Osteoblast (primary cell): ENCODE measurements around the gene TMEM132C. TPM values are rescaled to one million over a fixed set of nuclear protein-coding genes. Genes with fewer than 3 reads are reported as not detected.

Experiments used
- DNase-seq: peaks from one replicate; pipeline ENCODE4 v3.0.0; 2011; ENCODE audit warnings: low spot score, mixed read lengths; ENCODE audit not compliant: insufficient read length; ENCODE audit errors: missing footprints
- H2AFZ ChIP-seq: 2 replicates; pipeline ENCODE4 v1.6.0; 2011; ENCODE audit warnings: mild to moderate bottlenecking, low read length
- H3K27ac ChIP-seq: 2 replicates; pipeline ENCODE4 v1.5.1; 2011; ENCODE audit warnings: mild to moderate bottlenecking, low read depth, low read length, moderate library complexity
- H3K27me3 ChIP-seq: 2 replicates; pipeline ENCODE4 v1.6.0; 2012; ENCODE audit warnings: mild to moderate bottlenecking, control low read depth, inconsistent platforms, low read length, moderate library complexity; ENCODE audit not compliant: insufficient read depth
- H3K36me3 ChIP-seq: 2 replicates; pipeline ENCODE4 v1.5.1; 2011; ENCODE audit warnings: mild to moderate bottlenecking, low read length, control low read depth, moderate library complexity; ENCODE audit not compliant: insufficient read depth
- H3K4me1 ChIP-seq: 2 replicates; pipeline ENCODE4 v1.5.1; 2011; ENCODE audit warnings: mild to moderate bottlenecking, low read length, control low read depth, moderate library complexity; ENCODE audit not compliant: insufficient read depth
- H3K4me2 ChIP-seq: 2 replicates; pipeline ENCODE4 v1.6.0; 2011; ENCODE audit warnings: mild to moderate bottlenecking, low read length; ENCODE audit not compliant: insufficient read depth
- H3K4me3 ChIP-seq: fragments of 200-600 bp; sonication (generic); 3 replicates; pipeline ENCODE4 v1.5.1; 2012; ENCODE audit warnings: mild to moderate bottlenecking, low read length, inconsistent platforms; ENCODE audit not compliant: insufficient read depth
- H3K79me2 ChIP-seq: 2 replicates; pipeline ENCODE4 v1.6.0; 2012; ENCODE audit warnings: mild to moderate bottlenecking, low read length, control low read depth, inconsistent platforms; ENCODE audit not compliant: insufficient read depth
- H3K9me3 ChIP-seq: 2 replicates; pipeline ENCODE4 v1.5.1; 2011; ENCODE audit warnings: low read depth, low read length, control low read depth
- H4K20me1 ChIP-seq: 2 replicates; pipeline ENCODE4 v1.6.0; 2012; ENCODE audit warnings: mild to moderate bottlenecking, low read length, control low read depth; ENCODE audit not compliant: insufficient read depth
- CTCF ChIP-seq: IDR thresholded peaks from 2 replicates; pipeline ENCODE4 v1.5.1; 2011; ENCODE audit warnings: mild to moderate bottlenecking, low read depth, low read length, moderate library complexity; ENCODE audit errors: extremely low read depth
- total RNA-seq: library from RNA; depleted of rRNA; stranded (reverse); fragments of >200 nt; gene quantifications from 2 replicates; pipeline ENCODE4 v1.2.3, GENCODE V29; 2012

TMEM132C gene
- total RNA-seq, 1 donor: not detected

- Histone ChIP-seq H4K20me1 (no peaks in the 10 kb centered on the region), H3K27ac (no peak overlapping the region), H3K4me2 (no peak overlapping the region), H3K79me2 (no peaks in the 10 kb centered on the region), H3K9me3 (peaks cover 3% of the 10 kb centered on the region), H3K36me3 (no peaks in the 10 kb centered on the region), H3K27me3 (no peaks in the 10 kb centered on the region), H3K4me1 (no peaks in the 10 kb centered on the region), H3K4me3 (no peak overlapping the region), H2AFZ (no peak overlapping the region)
- DNase-seq: no peak
- no peak for TF ChIP-seq CTCF
These were observed 257.5 kb downstream of the TMEM132C start for GRCh38 chr12:128524439-128524838.

GRCh38 chr12:128531170-128531569 lies 264.2 kb downstream of the TMEM132C start:
- TF ChIP-seq CTCF: no peak
- no peak overlapping the region for H2AFZ ChIP-seq
- H3K27ac ChIP-seq: no peak overlapping the region
- no peaks in the 10 kb centered on the region for H3K27me3 ChIP-seq
- DNase-seq: no peak
- H3K4me3 ChIP-seq: no peak overlapping the region
- H3K36me3 ChIP-seq: no peaks in the 10 kb centered on the region
- H3K9me3 ChIP-seq: no peaks in the 10 kb centered on the region
- H3K79me2 ChIP-seq: no peaks in the 10 kb centered on the region
- H4K20me1 ChIP-seq: no peaks in the 10 kb centered on the region
- no peaks in the 10 kb centered on the region for H3K4me1 ChIP-seq
- no peak overlapping the region for H3K4me2 ChIP-seq

GRCh38 chr12:128534906-128535305 lies 267.9 kb downstream of the TMEM132C start:
- Histone ChIP-seq H3K4me2 (no peak overlapping the region), H3K27me3 (no peaks in the 10 kb centered on the region), H3K9me3 (no peaks in the 10 kb centered on the region), H3K4me1 (no peaks in the 10 kb centered on the region), H2AFZ (no peak overlapping the region), H3K36me3 (no peaks in the 10 kb centered on the region), H3K27ac (no peak overlapping the region), H4K20me1 (no peaks in the 10 kb centered on the region), H3K4me3 (no peak overlapping the region), H3K79me2 (no peaks in the 10 kb centered on the region)
- no peak for DNase-seq
- no peak for TF ChIP-seq CTCF

- Histone ChIP-seq H3K27me3 (no peaks in the 10 kb centered on the region), H3K4me1 (no peaks in the 10 kb centered on the region), H3K36me3 (no peaks in the 10 kb centered on the region), H2AFZ (no peak overlapping the region), H3K4me2 (no peak overlapping the region), H3K27ac (no peak overlapping the region), H3K79me2 (no peaks in the 10 kb centered on the region), H4K20me1 (no peaks in the 10 kb centered on the region), H3K4me3 (no peak overlapping the region), H3K9me3 (no peaks in the 10 kb centered on the region)
- TF ChIP-seq CTCF: no peak
- DNase-seq: no peak
These were observed 269.8 kb downstream of the TMEM132C start for GRCh38 chr12:128536810-128537209.
